Measurements from ENCODE around the gene CPA1.

DNA sequence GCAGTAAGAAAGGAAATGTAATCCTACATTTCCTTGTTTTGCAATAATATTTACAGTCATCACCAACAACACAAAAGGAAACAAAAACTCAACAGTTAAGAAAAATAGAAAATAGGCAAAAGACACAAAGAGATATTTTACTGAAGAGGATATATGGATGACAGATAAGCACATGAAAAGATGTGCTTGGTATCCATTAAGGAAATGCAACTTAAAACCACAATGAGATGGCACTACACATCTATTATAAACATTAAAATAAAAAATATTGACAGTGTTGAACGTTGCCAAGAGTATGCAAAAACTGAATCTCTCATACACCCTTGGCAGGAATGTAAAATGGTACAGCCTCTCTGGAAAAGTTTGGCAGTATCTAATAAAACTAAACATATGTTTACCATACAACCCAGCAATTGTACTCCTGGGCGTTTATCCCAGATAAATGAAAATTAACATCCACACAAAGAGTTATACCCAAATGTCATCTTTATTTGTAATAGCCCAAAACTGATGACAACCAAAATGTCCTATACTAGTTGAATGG is 55.1 kb downstream of the CPA1 start:
- TF ChIP-seq EGR1 (IDR thresholded peaks at IDR 0.05) (no peak), FOXM1 (IDR thresholded peaks at IDR 0.05; ENCODE audit: borderline replicate concordance, low read depth) (no peak), EP300 (IDR thresholded peaks at IDR 0.05; ENCODE audit: borderline replicate concordance) (no peak), NFIC (IDR thresholded peaks at IDR 0.05) (no peak)
- TF ChIP-seq, protein P1, sequence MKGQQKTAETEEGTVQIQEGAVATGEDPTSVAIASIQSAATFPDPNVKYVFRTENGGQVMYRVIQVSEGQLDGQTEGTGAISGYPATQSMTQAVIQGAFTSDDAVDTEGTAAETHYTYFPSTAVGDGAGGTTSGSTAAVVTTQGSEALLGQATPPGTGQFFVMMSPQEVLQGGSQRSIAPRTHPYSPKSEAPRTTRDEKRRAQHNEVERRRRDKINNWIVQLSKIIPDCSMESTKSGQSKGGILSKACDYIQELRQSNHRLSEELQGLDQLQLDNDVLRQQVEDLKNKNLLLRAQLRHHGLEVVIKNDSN (IDR thresholded peaks at IDR 0.05) = no peak
